GM12892 (cell line): ENCODE results near the gene BUB3.

Experiments
- POLR2A ChIP-seq: IDR thresholded peaks from 2 replicates; pipeline ENCODE4 v1.6.1; 2011; ENCODE audit warnings: low read depth, low read length, control low read depth
- POLR2AphosphoS5 ChIP-seq: IDR thresholded peaks from 2 replicates; pipeline ENCODE4 v1.6.1; 2011; ENCODE audit warnings: low read depth, low read length, control low read depth

DNA sequence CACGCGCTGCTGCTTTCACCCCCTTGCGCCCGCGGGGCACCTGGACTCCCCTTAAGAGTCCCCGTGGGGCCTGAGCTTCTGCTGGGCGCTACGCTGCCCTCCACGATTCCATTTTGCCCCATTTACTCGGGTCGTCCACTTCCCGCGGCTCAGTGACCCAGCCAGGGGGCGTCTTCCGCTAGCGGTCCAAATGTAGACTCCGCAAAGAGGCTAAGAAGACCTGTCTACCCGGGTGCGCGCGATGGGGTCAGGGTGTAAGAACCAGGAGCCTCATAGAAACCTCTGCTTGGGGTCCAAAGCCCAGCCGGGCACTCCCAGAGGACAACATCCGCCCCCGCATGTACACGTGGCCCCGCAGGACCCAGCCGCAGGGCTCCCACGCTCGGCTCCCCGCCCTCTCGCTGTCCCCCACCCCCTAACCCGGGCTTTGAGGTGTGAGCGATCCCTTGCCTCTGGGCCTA lies 11.5 kb upstream of the BUB3 start:
- TF ChIP-seq POLR2AphosphoS5: no peak
- TF ChIP-seq POLR2A: no peak
